ENCODE data around the gene ANKRD40. TPM values are rescaled to one million over a fixed set of nuclear protein-coding genes. Genes with fewer than 3 reads are reported as not detected.

ANKRD40 gene
- total and polyA plus RNA-seq, 10 of the 15 experiments (the other 5 are each of a cell fraction or from before 2014, with no cell fraction given), result 5.9 to 21.7 (median 14.8) TPM

DNA sequence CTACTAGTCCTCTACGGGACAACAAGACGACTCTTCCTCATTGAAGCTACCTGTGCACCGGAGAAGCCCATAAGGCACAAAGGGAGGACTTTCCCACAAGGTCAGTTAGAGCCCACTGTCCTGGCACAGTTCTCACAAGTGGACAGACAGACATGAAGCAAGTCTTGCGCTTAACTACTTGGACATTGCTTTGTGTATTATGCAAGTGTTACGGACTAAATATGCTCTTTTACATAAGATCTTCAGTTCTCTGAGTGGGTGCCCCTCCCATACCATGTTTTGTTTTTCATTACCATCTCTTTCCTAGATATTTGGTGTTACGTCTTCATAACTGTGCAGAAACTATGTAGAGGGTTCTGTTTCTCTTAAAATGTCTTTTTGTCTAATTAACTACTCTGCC is 41.5 kb upstream of the ANKRD40 start (continued):
- TF ChIP-seq ETV6 (conservative IDR thresholded peaks at IDR 0.05 in 1 of 2, IDR thresholded peaks at IDR 0.05 in 1 of 2; ENCODE audit: borderline replicate concordance in 1 of 2, low read depth in 1 of 2), result no peak
- no peak for TF ChIP-seq BACH1 (IDR thresholded peaks at IDR 0.05; ENCODE audit: borderline replicate concordance)
- no peak for TF ChIP-seq SMAD1 (IDR thresholded peaks at IDR 0.05; ENCODE audit: low read depth, partially characterized antibody)
- no peak for TF ChIP-seq TCF7 (IDR thresholded peaks at IDR 0.05; ENCODE audit: borderline replicate concordance)

DNA sequence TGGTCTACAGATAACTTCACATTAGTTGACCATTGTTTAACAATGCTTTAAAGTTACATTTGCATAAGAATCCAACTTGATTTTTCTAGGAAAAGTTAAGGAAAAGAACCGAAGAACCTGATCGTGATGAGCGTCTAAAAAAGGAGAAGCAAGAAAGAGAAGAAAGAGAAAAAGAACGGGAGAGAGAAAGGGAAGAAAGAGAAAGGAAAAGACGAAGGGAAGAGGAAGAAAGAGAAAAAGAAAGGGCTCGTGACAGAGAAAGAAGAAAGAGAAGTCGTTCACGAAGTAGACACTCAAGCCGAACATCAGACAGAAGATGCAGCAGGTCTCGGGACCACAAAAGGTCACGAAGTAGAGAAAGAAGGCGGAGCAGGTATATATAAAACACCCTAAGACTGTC is 37.9 kb upstream of the ANKRD40 start:
- TF ChIP-seq RBBP5 (conservative IDR thresholded peaks at IDR 0.05), result no peak
- TF ChIP-seq KAT2A (conservative IDR thresholded peaks at IDR 0.05; ENCODE audit: control insufficient read depth, low read depth, low read length), result no peak
- no peak for TF ChIP-seq SPI1 (IDR thresholded peaks at IDR 0.05; ENCODE audit: borderline replicate concordance, insufficient read depth, low read depth, low read length)
- TF ChIP-seq CREB1 (IDR thresholded peaks at IDR 0.05; ENCODE audit: low read depth), result no peak
- TF ChIP-seq, protein P1, sequence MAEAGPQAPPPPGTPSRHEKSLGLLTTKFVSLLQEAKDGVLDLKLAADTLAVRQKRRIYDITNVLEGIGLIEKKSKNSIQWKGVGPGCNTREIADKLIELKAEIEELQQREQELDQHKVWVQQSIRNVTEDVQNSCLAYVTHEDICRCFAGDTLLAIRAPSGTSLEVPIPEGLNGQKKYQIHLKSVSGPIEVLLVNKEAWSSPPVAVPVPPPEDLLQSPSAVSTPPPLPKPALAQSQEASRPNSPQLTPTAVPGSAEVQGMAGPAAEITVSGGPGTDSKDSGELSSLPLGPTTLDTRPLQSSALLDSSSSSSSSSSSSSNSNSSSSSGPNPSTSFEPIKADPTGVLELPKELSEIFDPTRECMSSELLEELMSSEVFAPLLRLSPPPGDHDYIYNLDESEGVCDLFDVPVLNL (IDR thresholded peaks at IDR 0.05; ENCODE audit: low read depth, low read length), result no peak
- TF ChIP-seq TCF12 (IDR thresholded peaks at IDR 0.05; ENCODE audit: low read depth, low read length), result no peak
- no peak for TF ChIP-seq YY1 (IDR thresholded peaks at IDR 0.05; ENCODE audit: low read depth, low read length)
- TF ChIP-seq, protein P2, sequence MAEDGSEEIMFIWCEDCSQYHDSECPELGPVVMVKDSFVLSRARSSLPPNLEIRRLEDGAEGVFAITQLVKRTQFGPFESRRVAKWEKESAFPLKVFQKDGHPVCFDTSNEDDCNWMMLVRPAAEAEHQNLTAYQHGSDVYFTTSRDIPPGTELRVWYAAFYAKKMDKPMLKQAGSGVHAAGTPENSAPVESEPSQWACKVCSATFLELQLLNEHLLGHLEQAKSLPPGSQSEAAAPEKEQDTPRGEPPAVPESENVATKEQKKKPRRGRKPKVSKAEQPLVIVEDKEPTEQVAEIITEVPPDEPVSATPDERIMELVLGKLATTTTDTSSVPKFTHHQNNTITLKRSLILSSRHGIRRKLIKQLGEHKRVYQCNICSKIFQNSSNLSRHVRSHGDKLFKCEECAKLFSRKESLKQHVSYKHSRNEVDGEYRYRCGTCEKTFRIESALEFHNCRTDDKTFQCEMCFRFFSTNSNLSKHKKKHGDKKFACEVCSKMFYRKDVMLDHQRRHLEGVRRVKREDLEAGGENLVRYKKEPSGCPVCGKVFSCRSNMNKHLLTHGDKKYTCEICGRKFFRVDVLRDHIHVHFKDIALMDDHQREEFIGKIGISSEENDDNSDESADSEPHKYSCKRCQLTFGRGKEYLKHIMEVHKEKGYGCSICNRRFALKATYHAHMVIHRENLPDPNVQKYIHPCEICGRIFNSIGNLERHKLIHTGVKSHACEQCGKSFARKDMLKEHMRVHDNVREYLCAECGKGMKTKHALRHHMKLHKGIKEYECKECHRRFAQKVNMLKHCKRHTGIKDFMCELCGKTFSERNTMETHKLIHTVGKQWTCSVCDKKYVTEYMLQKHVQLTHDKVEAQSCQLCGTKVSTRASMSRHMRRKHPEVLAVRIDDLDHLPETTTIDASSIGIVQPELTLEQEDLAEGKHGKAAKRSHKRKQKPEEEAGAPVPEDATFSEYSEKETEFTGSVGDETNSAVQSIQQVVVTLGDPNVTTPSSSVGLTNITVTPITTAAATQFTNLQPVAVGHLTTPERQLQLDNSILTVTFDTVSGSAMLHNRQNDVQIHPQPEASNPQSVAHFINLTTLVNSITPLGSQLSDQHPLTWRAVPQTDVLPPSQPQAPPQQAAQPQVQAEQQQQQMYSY (CRISPR knock-in tag; IDR thresholded peaks at IDR 0.05), result no peak
- TF ChIP-seq NRF1 (conservative IDR thresholded peaks at IDR 0.05; ENCODE audit: low read depth, low read length), result no peak
- no peak for TF ChIP-seq TCF7 (IDR thresholded peaks at IDR 0.05; ENCODE audit: borderline replicate concordance)
- FAIRE-seq (no peak), ATAC-seq (no peak), DNase-seq (ENCODE audit: low read depth, low spot score) (no peak)
- POLR2A ChIA-PET, result no interaction called here
- no peak overlapping the region for H3K4me3 ChIP-seq
- no peak overlapping the region for H2AFZ ChIP-seq (ENCODE audit: control insufficient read depth, low read depth, low read length)
- no peaks in the 10 kb centered on the region for H4K20me1 ChIP-seq (ENCODE audit: control insufficient read depth, insufficient read depth)
- no peaks in the 10 kb centered on the region for H3K4me1 ChIP-seq (ENCODE audit: control insufficient read depth, insufficient read depth, low read length)
- in situ Hi-C loops (cut with MboI), result no loop called here
- intact Hi-C loops (cut with micrococcal nuclease; ENCODE audit: unreplicated experiment), result no loop called here
- WGBS (ENCODE audit: insufficient coverage, insufficient replicate concordance, low lambda C conversion rate, missing lambda C conversion rate), result 86% methylated on average over 12 of the region's 12 CpGs
- H3K4me2 ChIP-seq (ENCODE audit: control insufficient read depth, insufficient read depth), result no peak overlapping the region
- H3K36me3 ChIP-seq (ENCODE audit: control insufficient read depth in 2 of 2, insufficient read depth in 2 of 2, low read length in 1 of 2), result peaks cover 20 to 58% of the 10 kb centered on the region in 2 experiments
- H3K79me2 ChIP-seq (ENCODE audit: control insufficient read depth, insufficient read depth, low read length), result peaks cover 1% of the 10 kb centered on the region
- H3K27me3 ChIP-seq (replicated peaks in 1 of 2; ENCODE audit: control insufficient read depth in 2 of 2, insufficient read depth in 2 of 2, low read length in 1 of 2), result no peaks in the 10 kb centered on the region
- SMC1A ChIA-PET (ENCODE audit: uncharacterized antibody, unreplicated experiment), result no interaction called here
- H3K27ac ChIP-seq (ENCODE audit: control insufficient read depth, insufficient read depth), result no peak overlapping the region
- no peaks in the 10 kb centered on the region for H3K9me3 ChIP-seq (replicated peaks; ENCODE audit: control insufficient read depth, insufficient read depth, low read length)
- no peak overlapping the region for H3K9ac ChIP-seq (ENCODE audit: control insufficient read depth, insufficient read depth, low read length)
- RAD21 ChIA-PET (ENCODE audit: unreplicated experiment), result no interaction called here
- BruUV-seq (replicated peaks), result no TSS peak
- CTCF ChIA-PET, result interaction anchor here (1.2 kb wide), 1 partner anchor 9 kb away, joined by 3 read pairs; no protein-coding TSS in a partner anchor
